ENCODE measurements around the gene CSAG3.

DNA sequence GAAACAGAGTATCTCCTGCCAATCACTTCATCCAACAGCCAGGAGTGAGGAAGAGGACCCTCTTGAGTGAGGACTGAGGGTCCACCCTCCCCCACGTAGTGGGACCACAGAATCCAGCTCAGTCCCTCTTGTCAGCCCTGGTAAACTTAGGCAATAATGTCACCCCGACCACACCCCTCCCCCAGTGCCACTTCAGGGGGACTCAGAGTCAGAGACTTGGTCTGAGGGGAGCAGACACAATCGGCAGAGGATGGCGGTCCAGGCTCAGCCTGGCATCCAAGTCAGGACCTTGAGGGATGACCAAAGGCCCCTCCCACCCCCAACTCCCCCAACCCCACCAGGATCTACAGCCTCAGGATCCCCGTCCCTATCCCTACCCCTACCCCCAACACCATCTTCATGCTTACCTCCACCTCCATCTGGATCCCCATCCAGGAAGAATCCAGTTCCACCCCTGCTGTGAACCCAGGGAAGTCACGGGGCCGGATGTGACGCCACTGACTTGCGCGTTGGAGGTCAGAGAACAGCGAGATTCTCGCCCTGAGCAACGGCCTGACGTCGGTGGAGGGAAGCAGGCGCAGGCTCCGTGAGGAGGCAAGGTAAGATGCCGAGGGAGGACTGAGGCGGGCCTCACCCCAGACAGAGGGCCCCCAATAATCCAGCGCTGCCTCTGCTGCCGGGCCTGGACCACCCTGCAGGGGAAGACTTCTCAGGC is 25.6 kb upstream of the CSAG3 start, which contains the start of the genes CSAG1 and MAGEA12:
- TF ChIP-seq SMC3 (IDR thresholded peaks at IDR 0.05; ENCODE audit: low read depth, low read length) (no peak), POLR2A (IDR thresholded peaks at IDR 0.05; ENCODE audit: low read depth, low read length) (no peak), RCOR1 (IDR thresholded peaks at IDR 0.05; ENCODE audit: insufficient replicate concordance, low read length) (no peak)
- TF ChIP-seq, protein P1, sequence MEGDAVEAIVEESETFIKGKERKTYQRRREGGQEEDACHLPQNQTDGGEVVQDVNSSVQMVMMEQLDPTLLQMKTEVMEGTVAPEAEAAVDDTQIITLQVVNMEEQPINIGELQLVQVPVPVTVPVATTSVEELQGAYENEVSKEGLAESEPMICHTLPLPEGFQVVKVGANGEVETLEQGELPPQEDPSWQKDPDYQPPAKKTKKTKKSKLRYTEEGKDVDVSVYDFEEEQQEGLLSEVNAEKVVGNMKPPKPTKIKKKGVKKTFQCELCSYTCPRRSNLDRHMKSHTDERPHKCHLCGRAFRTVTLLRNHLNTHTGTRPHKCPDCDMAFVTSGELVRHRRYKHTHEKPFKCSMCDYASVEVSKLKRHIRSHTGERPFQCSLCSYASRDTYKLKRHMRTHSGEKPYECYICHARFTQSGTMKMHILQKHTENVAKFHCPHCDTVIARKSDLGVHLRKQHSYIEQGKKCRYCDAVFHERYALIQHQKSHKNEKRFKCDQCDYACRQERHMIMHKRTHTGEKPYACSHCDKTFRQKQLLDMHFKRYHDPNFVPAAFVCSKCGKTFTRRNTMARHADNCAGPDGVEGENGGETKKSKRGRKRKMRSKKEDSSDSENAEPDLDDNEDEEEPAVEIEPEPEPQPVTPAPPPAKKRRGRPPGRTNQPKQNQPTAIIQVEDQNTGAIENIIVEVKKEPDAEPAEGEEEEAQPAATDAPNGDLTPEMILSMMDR (conservative IDR thresholded peaks at IDR 0.05; ENCODE audit: low read depth, low read length): no peak

Measured in IMR-90 (cell line).